PFSK-1 (cell line): ENCODE data around the gene COPS8.

Experiments
- FOXP2 ChIP-seq: optimal IDR thresholded peaks from 2 replicates; pipeline ENCODE3; 2011; ENCODE audit warnings: borderline replicate concordance, control low read depth, inconsistent platforms; ENCODE audit not compliant: insufficient read depth; ENCODE audit errors: extremely low read length, extremely low read depth
- POLR2AphosphoS5 ChIP-seq: IDR thresholded peaks from 2 replicates; pipeline ENCODE4 v1.6.1; 2012; ENCODE audit warnings: low read depth, mild to moderate bottlenecking, control low read depth, low read length, moderate library complexity
- REST ChIP-seq, 2 experiments: IDR thresholded peaks; 2 replicates each; pipeline versions ENCODE4 v1.6.1 to v1.8.0; 2011 to 2012; ENCODE audit warnings: low read depth in 2 of 2, low read length in 2 of 2, control low read depth in 1 of 2, inconsistent platforms in 1 of 2, mild to moderate bottlenecking in 1 of 2, moderate library complexity in 1 of 2; ENCODE audit not compliant: insufficient read depth in 1 of 2
- SIN3A ChIP-seq: IDR thresholded peaks from 2 replicates; pipeline ENCODE4 v1.6.1; 2012; ENCODE audit warnings: mild to moderate bottlenecking, low read length, moderate library complexity, borderline replicate concordance; ENCODE audit not compliant: insufficient read depth
- TAF1 ChIP-seq: IDR thresholded peaks from 2 replicates; pipeline ENCODE4 v1.6.1; 2012; ENCODE audit warnings: low read length, control low read depth, borderline replicate concordance; ENCODE audit not compliant: insufficient read depth

COPS8 gene

GRCh38 chr2:237096201-237096600, 10.5 kb downstream of the COPS8 start:
- TF ChIP-seq POLR2AphosphoS5 (no peak), SIN3A (no peak), FOXP2 (no peak), TAF1 (no peak), REST (IDR thresholded peaks at IDR 0.05; ENCODE audit: insufficient read depth in 1 of 2, low read depth in 2 of 2, low read length in 2 of 2) (no peak)

GRCh38 chr2:237096911-237097310, 11.2 kb downstream of the COPS8 start:
- TF ChIP-seq SIN3A (no peak), REST (IDR thresholded peaks at IDR 0.05; ENCODE audit: insufficient read depth in 1 of 2, low read depth in 2 of 2, low read length in 2 of 2) (no peak), FOXP2 (no peak), POLR2AphosphoS5 (no peak), TAF1 (no peak)

DNA sequence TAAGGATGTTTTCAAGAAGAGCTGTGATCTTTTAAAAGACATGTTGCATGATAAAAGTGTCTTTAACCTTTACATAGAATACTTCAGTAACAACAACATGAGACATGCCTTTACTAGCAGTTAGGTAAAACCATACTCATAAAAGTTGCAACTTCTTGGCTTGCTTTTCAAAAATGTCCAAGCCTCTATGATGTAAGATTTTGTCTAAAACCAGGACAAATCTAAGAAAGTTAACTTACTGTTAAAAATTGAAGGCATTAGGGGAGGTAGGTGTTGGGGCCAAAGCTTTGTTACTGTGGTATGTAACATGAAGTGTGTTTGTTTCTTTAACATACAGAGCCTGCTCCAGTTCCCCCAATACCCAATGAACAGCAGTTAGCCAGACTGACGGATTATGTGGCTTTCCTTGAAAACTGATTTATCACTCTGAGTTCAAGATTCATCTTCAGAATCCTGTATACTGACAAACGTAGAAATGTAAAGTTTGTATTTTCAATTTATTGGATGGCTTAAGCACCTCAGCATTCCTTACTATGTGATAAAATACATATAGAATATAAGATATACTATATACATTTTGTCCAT, 11.7 kb downstream of the COPS8 start:
- no peak for TF ChIP-seq POLR2AphosphoS5

DNA sequence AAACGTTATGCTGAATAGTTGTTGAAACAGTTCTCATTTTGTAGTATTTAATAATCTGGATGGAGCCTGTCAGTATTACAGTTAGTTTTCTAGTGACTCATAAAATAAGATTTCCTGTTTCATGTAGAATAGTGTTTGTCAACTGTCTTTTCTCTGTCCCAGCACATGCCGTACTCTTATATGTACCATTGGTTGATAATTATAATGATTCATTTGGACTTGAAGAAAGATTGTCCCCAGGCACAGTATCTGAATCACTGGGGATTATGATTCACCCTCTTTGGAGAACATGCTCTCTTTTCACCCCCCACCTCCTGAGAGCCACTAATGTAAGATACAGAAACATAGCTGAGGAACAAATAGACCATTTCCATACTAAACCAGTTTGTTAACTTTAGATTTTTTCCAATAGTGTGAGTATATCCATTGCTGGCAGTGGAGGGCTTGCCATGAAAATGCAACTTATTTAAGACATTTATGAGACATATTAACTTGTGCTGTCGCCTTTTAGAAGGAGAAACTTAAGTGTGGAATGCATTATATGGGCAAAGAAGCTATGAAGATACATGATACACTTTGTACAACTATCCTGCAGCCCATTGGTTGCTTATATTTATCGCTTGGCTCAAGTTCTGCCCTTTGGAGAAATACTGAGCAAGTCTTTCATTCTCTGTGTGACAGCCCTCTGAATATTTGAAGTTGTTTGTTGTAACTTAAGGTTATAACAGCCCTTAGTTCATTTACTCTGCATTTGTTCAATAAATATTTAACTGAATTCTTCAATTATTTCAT, 12.4 kb downstream of the COPS8 start:
- TF ChIP-seq FOXP2 (no peak), POLR2AphosphoS5 (no peak), SIN3A (no peak), REST (IDR thresholded peaks at IDR 0.05; ENCODE audit: insufficient read depth in 1 of 2, low read depth in 2 of 2, low read length in 2 of 2) (no peak)

GRCh38 chr2:237099804-237100203, 14.1 kb downstream of the COPS8 start:
- no peak for TF ChIP-seq POLR2AphosphoS5
- no peak for TF ChIP-seq SIN3A
- TF ChIP-seq TAF1 = no peak
- no peak for TF ChIP-seq REST (IDR thresholded peaks at IDR 0.05; ENCODE audit: insufficient read depth in 1 of 2, low read depth in 2 of 2, low read length in 2 of 2)
- TF ChIP-seq FOXP2 = no peak
